ENCODE measurements around the gene CLIP2.
"Not testable (repeated sequence)": the region's sequence is repeated elsewhere in the genome, so short reads cannot be mapped to it uniquely, and the experiment has no call there.

GRCh38 chr7:74440143-74440542 lies 150.9 kb downstream of the CLIP2 start:
- TF ChIP-seq CTCF, POLR2A, POLR2AphosphoS5 (IDR thresholded peaks at IDR 0.05): not testable (repeated sequence)

Measured in prostate gland (tissue), 2 donors.